Retina (tissue), 1 donor: ENCODE measurements around the gene LECT2.

Experiments
- DNase-seq: peaks from one replicate; pipeline ENCODE4 v3.0.0-alpha.2; 2016

LECT2 gene

DNA sequence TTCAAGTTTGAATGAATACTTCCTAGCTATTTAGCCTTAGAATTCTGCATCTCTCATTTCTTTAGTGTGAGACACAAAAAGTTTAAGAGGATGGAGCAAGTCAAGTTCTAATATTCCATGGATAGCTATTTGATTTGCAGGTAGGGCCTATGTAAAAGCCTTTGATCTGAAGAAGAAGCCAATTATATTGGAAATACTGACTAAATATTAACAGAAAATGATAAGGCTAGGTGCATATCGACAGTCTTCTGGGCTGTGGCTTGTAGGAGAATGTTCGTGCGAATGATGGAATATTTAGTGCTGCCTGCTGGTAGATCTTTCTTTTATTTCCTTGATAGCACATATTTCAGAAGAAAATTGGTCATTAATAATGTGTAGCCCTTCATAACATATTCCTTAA, at the start of gene LECT2:
Gene LECT2 (minus strand): TSS at position 85 of the 400 bp plus-strand sequence. CDS start 150 bp downstream, outside the sequence.
- no peak for DNase-seq

DNA sequence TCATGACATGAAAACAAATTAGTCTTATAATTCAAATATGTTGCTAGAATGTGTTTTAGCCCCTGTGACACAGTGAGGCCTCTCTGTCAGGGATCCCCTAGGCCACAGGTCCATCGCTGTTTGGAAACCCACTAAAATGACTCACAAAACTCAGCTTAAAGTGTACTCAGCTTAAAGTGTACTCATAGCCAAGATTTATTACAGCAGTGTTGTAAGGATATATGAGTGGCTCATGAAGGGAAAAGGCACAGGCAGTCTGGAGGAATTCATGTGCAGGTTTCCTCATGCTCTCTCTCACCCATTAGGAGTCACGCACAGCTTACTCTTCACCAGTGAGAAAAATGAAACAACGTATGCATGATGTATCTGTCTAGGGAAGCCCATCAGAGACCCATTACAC, 49.7 kb upstream of the LECT2 start:
- no peak for DNase-seq

DNA sequence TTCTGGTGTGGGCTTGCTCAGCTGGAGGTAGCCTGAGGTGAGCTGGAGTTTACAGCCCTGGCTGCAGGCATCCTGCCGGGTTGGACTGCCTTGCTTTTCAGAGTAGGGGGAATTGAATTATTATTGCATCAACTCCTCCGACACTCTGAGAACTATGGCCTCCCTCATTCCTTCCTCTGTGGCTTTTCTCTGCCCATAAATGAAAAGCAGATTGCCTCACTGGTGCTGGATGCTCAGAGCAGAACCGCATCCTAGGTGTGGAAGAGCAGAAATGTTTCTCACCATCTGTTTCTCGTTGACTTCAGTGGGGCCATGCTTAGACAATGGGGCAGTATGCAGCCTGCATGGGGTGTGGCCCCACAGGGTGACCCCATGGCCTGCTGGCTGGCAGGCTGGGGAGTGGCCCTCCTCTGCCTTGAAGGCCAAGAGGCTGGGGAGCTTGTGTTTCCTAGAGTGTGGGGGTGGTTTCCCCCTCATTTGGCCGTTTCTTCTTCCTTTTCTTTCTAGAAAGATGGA, 46.7 kb upstream of the LECT2 start:
- no peak for DNase-seq

DNA sequence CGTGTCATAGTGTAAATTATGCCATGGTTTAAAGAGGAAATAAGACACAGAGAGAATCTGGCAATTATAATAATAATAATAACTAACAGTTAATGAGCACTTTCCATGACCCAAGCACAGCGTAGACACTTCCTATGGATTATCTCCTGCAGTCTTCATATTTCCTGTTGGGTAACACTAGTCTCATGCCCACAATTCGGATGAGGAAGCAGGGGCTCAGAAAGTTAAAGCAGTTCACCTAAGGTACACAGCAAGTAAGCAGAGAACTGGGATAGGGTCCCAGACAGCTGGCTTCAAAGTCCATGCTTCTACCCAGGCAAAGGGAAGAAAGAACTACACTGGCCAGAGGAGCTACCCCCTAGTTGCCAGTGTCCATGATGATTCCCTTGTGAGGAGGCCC, 46.1 kb upstream of the LECT2 start:
- DNase-seq, result no peak

DNA sequence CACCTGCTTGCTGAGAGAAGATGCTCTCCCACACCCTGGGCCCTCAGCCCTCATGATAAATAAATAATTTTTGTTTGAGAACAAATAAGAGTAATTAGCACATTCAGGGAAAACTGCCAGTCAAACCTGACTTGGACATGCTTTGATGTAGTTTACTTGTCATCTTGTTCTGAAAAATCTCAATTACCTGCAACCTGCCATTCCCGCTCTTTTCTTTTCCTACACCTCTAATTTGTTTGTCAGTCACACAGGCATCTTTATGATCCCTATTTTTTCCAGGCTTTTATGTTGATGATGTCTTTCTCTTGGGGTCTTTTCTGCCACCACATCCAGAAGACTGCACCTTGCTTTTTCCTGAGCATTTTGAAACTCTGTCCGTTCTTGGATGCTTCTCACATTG, 45.4 kb upstream of the LECT2 start:
- no peak for DNase-seq

DNA sequence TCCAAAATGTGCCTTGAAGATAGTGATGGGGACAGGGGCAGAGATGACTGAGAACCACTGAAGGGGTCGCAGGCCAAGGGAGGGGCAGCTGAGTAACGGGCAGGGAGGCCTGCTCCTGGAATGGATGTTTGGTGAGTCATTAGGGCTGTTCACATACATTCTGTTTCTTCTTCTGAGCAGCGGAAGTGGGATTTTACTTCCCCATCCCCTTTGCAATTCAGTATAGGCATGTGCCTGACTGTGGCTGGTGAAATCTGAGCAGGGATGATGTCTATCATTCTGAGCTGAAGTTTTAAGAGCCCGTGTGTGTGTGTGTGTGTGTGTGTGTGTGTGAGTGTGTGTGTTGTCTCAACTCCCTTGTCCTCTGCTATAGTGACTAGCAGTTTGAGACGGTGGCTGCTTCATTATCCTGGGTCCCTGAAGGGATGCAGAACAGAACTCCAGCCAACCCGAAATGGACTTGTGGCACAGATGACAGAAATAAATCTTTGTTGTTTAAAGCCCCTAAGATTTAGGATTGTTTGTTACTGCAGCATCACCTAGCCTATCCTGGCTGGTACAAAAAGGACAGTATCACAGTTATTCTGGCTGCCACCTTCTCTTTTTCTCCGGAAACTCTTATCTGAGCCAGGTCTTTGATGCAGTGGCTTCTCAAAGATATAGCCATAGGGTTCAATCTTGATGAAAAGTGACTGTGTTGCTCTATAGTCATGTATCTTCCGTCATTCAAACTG, 44.8 kb upstream of the LECT2 start:
- DNase-seq, result no peak

DNA sequence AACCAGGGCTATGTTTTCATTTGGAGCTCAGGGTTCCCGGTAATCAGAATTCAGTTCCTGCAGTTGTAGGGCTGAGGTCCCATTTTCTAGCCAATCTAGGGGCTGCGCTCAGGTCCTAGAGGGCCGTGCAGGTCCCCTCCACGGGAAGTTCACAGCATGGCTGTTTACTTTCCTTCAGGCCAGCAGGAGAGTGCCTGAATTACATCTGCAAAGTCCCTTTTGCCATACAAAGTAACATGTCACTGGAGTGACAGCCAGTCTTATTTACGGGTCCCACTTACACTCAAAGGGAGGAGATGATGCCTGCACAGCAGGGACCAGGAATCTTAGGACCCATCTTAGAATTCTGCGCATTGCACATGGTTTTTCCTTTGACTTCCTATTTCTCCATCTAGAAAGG, 44.1 kb upstream of the LECT2 start:
- DNase-seq, result no peak

DNA sequence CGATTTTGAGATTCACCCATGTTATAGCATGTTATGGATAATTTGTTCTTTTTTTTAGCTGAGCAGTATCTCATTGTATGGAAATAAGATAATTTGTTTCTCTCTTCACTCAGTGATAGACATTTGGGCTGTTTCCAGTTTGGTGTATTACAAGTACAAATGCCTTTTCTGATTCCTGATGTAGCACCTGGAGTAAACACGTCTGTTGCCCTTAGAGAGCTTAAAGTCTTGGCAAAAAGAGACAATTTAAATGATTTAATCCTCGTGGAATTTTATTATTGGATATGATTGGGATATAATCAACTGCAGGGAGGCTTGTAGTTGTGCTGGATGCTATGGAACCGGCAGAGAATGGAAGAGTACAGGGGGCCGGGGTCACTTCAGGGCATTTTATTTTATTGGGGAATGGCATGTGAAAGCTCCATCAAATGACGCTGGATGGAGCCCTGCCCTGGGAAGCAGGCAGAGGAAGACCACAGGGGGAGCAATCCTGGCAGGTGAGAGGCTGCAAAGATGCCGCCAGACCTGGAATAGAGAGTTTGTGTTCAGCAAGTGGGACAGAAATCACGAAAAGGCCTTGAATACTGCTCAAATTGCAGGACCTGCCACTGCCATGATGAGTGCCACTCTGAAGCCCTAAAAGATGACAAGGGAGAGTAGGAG, 43.0 kb upstream of the LECT2 start:
- DNase-seq, result no peak

DNA sequence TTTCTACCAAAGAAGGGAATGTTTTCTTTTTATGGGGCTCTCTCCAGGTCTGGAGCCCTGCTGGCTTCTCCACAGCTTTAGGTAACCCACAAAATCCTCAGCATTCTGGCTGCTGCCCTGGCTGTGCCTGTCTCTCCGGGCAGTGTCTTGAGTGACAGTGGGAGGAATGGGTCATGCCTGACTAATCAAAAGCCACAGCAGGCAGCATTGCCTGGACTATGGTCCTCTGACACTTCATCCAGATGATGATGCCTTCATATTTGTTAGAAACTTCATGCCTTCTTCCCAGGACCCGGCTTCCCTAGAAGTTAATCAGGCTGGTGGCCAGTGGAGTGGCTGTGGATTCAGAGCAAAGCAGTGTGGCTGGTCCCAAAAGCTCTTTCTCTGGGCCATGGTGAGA, 41.8 kb upstream of the LECT2 start:
- no peak for DNase-seq

DNA sequence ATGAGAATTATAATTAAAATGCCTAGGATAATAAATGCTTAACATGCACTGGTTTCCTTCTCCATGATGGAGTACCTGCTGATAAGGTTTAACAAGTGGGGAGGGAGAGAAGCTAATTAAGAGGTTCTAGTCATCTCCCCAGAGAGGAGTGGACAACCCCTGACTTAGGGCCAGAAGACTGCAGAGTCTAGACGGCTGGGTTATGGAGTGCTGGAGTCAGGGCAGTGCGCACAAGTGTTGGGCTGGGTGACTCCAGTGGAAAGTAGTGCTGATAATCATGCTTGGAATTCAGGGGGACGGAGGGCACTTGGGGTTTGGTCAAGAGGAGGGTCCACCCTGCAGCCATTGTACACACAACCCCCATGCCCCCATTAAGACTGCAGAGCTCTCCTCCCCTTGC, 41.2 kb upstream of the LECT2 start:
- no peak for DNase-seq

DNA sequence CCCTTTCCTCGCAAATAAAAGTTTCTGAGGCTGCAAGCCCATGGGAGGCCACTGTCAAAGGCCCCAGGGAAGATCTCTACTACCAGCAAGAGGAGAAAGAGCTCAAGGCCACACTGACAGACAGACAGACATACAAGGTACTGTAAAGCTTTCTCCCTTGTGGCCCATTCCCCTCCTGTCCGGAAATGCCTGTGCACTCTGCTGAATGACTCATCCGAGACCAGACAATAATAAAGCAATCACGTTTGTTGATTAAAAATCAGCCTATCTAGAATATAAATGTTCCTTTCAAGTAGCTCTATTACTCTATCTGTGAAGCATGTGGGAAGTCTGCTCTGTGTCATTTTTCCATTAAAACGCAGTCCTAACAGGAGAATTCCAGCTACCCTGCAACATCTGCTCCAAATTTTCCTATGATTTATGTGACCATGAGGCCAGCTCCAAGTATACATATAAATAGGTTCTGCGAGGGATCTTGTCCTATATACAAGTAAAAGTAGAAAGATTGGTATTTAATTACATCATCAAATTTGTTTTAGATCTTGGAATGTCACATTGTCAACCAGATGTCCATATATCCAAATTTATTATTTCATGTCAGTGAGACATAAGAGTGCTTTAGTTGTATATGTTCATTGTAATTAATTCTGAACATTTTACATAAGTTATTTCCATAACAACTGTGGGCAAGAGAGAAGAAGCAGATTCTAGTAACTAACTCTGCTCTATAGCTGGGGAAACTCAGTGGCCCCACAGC, 39.3 kb upstream of the LECT2 start:
- no peak for DNase-seq

DNA sequence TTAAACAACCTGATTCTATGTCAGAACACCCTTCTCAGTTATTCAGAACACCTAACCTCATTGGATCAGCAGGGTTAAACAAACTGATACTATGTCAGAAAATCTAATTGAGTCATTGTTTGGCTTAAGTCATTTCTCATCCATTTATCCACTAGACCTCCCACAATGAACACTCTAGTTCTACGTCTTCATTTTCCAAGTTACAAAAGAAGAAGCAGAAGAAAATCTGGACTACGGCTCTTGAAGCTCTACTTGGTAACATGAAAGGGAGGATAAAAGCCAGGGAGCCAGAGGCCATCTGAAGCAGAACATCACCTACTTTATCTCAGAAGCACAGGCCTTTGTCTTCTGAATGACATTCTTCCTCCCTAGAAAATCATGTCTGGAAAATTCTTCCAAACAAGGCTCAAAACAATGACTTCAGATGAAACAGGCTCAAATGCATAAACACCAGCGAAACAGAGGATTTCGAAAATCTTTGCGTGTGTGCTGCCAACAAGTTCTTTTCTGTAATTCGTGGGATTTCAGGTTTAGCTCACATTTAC, 38.6 kb upstream of the LECT2 start:
- DNase-seq, result no peak

DNA sequence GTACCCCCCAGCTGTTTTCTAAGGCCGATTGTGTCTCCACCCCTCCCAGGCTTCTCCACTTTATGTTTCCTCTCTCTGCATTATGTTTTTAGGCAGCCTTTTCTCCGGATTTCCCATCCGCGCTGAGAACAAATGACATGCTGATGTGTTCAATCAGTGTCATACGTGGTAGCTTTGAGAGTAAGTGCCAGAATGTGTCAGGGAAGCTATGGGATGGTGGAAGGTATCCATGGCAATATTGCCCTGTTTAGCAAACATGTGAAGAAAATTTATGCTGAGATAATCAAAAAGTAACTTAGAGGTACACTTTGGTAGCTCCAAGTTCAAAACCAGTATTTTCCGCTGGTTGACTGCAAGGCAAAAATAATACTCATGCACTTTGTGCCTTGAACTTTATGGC, 36.6 kb upstream of the LECT2 start:
- DNase-seq, result no peak

DNA sequence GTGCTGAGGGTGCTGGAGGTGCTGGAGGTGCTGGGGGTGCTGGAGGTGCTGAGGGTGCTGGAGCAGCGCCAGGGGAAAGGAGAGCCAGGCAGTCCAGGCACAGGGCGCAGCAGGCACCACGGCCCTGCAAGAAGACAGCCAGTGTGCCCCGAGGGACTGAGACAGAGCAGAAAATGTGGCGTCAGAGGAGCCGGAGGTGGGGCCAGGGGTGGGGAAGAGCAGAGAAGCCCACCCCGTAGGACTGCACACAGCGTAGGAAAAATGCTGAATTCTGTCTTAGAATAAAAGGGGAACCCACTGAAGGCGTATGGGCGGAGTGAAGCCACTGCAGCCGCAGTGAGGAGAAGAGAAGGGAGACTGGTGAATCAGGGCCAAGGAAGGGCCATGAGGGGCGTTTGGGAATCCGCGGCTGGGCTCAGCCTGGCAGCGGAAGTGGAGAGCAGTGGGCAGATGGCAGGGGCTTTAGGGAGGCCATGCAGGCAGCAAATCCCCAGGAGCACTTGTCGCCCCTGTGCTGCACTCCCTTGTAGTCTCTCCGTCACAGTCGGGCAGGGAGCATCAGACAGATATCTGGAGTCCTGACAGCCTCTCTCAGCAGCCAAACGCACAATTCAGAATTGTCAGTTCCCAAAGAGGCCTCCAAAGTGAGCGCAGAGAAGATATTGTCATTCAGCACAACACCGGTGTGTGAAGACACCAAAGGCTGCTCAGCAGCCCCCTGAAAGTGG, 35.9 kb upstream of the LECT2 start:
- no peak for DNase-seq

DNA sequence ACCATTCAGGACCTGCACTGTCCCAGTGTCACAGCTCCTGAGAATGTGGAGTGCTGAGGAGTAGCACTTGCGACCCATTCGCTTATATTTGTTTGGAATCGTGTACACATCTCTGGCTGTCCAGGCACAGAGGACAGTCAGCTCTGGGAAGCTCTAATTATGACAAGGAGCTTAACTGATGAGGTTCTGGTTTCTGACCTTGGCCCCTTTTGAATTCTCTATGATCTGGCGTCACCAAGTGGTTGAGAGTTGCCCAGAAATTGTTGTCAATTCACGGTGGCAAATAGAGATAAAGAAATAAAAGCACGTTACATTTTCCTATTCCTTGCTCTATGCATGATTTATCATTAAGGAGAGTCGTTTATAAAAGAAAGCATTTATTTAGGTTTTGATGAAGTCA, 34.9 kb upstream of the LECT2 start:
- no peak for DNase-seq

DNA sequence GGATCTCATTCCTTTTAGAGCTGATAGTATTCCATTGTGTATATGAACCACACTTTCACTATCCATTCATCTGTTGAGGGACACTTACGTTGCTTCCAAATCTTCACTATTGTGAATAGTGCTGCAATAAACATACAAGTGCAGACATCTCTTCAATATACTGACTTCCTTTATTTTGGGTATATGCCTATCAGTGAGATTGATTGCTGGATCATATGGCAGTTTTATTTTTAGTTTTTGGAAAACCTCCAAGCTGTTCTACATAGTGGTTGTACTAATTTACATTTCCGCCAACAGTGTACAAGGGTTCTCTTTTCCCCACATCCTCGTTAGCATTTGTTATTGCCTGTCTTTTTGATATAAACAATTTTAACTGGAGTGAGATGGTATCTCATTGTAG, 33.8 kb upstream of the LECT2 start:
- no peak for DNase-seq

DNA sequence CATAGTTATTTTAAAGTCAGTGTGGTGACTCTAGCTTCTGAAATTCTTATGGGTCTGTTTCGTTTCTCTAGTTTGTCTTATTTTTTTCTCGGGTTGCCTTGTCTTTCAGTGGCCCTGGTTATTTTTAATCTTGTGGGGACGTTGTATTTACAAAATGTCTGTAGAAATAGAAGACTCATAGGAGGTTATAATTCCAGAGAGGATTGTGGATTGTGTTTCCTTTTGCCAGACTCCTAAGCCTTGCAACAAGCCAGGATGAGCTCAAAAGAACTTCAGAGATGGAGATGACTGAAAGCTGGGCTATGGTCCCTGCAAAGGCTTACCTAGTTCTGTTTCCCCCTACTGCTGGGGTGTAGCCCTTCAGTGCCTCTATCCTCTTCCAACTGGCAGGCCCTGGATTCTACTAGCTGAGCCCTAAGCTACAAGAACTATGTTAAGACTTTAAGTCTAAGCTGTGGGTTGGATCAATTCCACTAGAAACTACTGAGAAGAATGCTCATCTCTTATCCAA, 32.2 kb upstream of the LECT2 start:
- no peak for DNase-seq

DNA sequence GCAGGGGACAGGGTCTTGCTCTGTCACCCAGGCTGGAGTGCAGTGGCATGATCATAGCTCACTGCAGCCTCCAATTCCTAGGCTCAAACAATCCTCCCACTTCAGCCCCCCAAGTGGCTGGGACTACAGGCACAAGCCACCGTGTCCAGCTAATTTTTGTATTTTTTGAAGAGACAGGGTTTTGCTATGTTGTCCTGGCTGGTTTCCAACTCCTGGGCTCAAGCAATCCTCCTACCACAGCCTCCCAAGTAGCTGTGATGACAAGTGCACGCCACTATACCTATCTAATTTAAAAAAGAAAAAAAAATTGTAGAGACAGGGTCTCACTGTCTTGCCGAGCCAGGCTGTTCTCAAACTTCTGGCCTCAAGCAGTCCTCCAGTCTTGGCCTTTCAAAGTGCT, 31.6 kb upstream of the LECT2 start:
- DNase-seq, result no peak

DNA sequence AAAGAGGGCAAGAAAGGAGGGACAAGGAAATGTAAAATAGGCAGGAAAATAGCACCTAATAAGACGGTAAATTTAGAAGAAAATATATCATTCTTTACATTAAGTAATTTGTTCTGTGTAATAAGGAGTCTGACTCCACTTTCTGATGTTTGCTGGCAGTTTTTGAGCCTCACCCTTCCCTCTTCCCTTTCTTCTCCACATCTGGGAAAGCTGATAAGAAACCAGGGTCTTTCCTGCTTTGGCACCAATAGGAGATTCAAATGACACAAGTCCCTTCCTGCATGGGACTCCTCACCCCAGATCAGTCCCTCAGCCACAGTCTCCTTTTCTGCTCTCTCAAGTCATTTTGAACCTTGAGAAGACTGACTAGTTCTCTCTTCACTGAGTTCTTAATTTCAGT, 31.2 kb upstream of the LECT2 start:
- no peak for DNase-seq

DNA sequence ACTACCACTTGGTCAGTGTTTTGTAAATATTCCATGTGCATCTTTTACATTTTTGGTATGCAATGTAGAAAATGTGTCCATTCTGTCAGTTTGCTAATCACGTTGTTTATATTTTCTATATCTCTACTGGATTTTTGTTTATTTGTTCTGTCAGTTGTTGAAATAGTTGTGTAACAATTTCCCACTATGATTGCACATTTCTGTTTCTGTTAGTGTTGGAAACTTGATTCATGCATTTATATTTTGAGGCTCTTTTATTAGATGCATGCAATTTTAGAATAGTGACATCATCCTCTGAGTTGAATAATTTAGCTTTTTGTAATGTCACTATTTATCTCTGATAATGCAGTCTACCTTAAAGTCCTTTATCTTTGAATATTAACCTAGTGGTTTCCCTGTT, 25.8 kb upstream of the LECT2 start:
- DNase-seq, result no peak

DNA sequence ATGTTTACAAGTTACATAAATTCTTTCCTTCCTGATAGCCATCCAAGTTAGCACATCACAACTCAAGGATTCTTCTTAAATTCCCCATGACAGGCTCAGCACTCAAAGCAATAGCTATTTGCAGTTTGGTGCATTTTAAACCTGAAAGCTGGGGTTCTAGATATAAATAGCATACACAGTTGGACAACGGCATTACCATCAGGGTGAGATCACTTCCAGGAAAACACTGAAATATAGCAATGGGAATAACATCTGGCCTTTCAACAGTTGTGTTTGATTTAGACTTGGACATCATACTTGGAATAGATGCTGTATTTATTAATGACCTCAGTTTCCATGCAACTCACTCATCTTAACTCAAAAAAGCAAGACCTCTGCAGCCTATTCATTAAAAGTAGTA, 24.7 kb upstream of the LECT2 start:
- DNase-seq, result no peak

DNA sequence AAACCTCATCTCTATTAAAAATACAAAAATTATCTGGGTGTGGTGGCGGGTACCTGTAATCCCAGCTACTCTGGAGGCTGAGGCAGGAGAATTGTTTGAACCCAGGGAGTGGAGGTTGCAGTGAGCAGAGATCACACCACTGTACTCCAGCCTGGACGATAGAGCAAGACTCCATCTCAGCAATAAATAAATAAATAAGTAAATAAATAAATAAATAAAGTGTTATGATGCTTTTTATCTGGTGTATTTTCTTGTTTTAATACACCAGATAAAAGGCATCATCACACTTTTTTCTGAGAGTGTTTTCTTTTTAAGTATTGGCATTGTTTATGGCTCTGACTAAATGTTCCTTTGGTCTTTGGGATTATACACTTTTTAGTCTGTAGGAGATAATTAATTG, 24.2 kb upstream of the LECT2 start:
- DNase-seq, result no peak

DNA sequence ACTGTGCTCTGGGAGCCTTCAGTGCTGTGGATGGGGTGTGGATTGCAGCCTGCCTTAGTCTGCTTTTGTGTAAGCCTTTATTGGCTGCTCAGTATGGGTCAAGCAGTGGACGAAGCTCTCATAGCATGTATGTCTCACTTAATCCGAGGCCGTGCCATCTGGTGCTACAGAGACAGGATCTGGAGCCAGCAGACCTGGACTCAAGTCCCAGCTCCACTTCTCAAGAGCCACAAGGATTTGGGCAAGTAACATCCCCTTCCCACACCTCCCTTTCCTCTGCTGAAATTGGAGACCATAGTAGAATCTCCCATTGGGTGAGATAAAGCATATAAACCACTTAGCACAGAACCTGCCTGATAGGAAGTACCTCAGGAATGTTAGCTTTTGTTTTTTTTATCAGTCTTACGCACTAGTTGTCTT, 23.4 kb upstream of the LECT2 start:
- DNase-seq, result no peak
